Activated effector memory CD4-positive, alpha-beta T cell treated with anti-CD3 and anti-CD28 coated beads, Interleukin-2, amount 50 U/mL, for 16 hours (primary cell): ENCODE results near the gene CASQ2.
"Not testable (repeated sequence)": the region's sequence is repeated elsewhere in the genome, so short reads cannot be mapped to it uniquely, and the experiment has no call there.

Experiments
- DNase-seq: peaks from one replicate; pipeline ENCODE4 v3.0.0-alpha.2; 2020

CASQ2 gene

GRCh38 chr1:115780655-115781054, 12.1 kb upstream of the CASQ2 start:
- DNase-seq: not testable (repeated sequence)

DNA sequence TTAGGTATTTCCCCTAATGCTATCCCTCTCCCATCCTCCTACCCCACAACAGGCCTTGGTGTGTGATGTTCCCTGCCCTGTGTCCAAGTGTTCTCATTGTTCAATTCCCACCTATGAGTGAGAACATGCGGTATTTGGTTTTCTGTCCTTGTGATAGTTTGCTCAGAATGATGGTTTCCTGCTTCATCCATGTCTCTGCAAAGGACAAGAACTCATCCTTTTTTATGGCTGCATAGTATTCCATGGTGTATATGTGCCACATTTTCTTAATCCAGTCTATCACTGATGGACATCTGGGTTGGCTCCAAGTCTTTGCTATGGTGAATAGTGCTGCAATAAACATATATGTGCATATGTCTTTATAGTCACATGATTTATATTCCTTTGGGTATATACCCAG, 10.6 kb upstream of the CASQ2 start:
- not testable (repeated sequence) for DNase-seq

GRCh38 chr1:115771847-115772457, 3.4 kb upstream of the CASQ2 start:
- DNase-seq: no peak

- DNase-seq: no peak
Measured at GRCh38 chr1:115771094-115771846, 2.8 kb upstream of the CASQ2 start.

- no peak for DNase-seq
Measured at GRCh38 chr1:115767403-115767802, 1.1 kb downstream of the CASQ2 start.

DNA sequence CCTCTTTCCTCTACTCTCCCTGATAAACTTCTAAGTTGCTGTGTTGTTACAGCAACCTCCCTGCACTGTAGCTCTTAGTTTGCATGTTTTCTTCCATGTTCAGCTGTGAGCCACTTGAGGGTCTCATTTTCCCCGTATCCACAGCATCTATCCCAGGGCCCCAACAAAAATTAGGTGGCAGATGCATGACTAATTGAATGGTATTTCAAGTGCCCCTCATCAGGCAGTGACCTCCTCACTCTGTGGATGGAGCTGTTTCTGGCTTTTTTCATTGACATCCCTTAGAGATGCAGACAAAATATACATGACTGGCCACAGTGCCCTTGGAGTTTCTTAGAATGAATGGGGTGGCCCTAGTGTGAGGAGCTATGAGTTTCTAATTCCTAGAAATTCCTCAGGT, 3.4 kb downstream of the CASQ2 start:
- no peak for DNase-seq

DNA sequence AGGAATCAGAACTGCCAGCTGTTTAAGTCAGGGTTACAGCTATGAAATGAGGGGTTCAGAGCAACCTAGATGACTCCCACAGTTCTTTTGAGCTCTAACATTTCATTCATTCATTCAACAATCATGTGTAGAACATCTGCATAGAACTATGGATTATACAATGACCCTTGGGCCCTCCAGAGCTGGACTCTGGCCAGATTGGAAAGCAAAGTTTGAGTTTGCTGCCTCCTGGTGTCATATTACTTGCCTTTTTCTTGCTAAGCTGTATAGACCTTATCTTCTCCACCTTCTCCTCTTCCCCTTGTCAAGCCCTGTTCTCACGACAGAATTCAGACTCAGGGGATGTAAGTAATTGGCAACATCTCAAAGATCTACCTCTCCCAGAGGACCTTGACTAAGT, 4.0 kb downstream of the CASQ2 start:
- DNase-seq: no peak

DNA sequence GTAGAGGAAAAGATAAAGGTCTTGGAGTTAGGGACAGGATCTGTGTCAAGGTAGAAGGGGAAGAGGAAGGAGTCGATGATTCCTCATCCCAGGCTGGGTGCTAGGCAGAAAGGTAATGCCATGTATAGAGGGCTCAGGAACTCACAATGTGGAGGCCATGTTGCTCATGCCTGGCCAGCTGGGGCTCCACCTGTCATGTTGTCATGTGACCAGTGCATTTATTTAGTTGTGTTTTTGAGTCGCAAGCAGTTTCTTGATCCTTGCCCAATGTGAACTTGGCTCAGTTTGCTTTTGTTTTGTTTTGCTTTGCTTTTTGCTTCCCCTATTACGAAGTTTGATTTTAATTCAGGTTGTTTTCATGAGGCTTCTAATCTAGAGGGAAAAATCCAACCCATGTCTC, 5.7 kb downstream of the CASQ2 start:
- DNase-seq: no peak

GRCh38 chr1:115761601-115762302, 6.8 kb downstream of the CASQ2 start:
- DNase-seq: no peak

DNA sequence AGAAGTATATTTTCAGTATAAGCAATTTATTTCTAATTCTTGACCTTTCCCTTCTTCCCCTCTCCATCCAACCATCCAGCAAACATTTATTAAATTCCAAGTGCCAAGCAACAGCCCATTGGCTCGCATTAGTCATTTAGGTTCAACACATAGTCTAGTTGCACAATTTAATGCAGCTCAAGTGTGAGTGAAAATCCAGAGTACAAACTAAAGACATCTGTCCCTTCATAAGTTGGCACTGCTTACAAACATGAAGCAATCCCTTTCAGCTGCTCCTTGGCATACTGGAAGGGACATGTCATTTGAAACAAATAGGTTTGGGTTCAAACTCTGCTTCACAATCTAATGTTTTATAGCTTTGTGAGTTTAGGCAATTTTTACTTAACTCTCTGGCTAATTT, 10.7 kb downstream of the CASQ2 start:
- no peak for DNase-seq

DNA sequence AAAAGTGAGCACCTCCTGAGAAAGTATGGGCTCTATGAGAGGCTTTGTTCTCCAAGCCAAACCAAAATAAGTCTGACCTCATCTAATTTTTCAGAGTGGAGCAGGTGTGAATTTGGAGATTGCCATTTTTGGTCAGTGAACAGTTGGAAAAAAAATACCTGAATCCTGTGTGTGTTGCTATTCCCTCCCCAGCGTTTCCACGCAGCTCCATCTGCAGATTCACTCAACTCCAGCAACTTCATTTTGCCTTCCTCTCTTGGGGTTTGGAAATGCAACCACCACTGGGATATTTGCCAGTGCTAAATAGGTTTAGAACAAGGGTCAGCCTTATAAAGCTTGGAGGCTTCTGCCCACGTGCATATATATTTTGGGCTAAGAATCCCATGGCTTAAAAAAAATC, 11.2 kb downstream of the CASQ2 start:
- no peak for DNase-seq

GRCh38 chr1:115755456-115756370, 12.8 kb downstream of the CASQ2 start:
- DNase-seq: no peak

DNA sequence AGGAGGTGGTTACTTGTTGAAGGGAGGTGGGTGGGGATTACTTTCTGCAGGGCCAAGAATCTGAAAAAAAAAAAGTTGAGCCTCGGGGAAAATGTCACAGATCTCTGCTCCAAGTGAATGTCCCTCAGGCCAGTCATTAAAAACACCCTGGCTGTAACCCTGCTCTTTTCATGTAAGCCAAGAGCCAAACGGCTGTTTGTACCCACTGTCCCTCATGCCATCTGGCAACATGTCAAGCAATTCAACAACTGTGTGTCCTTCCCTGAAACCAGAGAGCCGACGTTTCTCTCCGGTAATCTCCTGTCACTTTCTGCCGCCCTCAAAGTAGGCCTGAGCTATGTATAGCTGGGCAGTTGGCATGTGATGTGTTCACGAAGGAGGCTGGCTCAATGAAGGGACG, 14.7 kb downstream of the CASQ2 start:
- DNase-seq: no peak

DNA sequence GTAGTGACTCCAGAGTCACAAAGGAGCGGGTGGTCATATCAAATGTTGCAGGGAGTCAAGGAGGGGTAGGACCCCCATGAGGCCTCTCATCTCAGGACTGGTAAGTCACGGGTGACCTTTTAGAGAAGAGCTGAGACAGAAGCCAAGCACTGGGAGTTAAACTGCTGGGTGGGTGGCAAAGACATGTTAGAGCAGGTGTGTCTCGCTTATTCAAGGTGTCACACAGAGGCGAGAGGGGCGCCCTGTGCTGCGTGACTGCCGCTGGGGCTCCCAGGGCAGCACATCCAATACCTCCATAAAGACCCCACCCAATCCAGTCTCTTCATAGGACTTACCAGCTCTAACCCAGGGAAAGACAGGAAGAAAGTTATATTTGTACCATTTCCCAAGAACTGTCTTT, 15.2 kb downstream of the CASQ2 start:
- DNase-seq: no peak

DNA sequence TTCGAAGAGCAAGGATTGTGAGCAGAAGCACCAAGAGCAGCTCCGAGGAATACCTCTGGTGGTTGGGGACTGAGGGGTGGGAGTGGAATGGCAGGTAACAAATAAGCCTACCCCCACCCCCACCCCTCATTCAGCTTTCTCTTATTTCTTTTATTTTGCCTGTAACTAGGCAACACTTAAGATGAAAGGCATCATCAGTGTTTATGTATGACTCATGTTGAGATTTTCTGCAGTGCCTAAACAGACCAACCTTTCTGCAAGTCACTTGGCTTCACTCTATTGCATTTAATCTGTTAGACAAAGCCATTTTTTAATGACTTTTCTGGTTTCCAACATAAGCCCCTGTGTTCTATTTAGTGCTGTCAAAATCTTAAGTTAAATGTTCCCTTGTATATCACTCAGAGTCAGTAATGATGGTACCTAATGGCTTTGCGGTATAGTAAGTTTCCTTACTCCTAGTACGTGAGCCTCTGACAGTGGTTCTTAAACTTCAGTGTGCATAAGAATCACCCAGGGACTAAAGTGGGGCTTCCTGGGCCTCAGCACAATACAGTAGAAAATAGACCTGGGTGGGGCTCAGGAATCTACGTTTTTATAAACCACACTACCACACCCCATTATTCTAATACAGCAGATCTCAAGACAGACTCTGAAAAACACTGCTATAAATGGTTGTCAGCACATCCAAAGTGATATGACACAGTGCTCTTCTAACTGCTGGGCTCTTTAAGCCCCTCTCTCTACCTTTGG, 19.9 kb downstream of the CASQ2 start:
- DNase-seq: no peak

DNA sequence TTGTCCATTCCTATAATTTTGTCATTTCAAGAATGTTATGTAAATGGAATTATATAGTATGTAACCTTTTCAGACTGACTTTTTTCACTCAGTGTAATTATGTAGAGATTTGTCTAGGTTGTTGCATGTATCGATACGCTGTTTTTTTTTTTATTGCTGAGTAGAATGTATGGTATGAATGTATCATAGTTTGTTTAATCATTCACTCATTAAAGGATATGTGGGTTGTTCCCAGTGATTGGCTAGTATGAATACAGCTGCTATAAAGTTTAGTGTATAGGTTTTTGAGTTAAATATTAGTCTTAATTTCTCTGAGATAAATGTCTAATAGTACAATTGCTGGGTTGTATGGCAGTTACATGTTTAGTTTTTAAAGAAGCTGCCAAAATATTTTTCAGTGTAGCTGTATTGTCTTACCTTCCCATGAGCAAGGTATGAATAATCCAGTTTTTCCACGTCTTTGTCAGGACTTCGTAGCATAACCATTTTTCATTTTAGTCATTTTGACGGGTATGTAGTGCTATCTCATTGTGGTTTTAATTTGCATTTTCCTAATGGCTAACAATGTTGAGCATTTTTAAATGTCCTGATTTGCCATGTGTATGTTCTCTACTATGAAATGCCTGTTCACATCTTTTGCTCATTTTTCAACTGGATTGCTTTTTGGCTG, 22.4 kb downstream of the CASQ2 start:
- no peak for DNase-seq

- no peak for DNase-seq
Measured at GRCh38 chr1:115744646-115745275, 23.8 kb downstream of the CASQ2 start.

- DNase-seq: no peak
Measured at GRCh38 chr1:115740811-115741210, 27.7 kb downstream of the CASQ2 start.

DNA sequence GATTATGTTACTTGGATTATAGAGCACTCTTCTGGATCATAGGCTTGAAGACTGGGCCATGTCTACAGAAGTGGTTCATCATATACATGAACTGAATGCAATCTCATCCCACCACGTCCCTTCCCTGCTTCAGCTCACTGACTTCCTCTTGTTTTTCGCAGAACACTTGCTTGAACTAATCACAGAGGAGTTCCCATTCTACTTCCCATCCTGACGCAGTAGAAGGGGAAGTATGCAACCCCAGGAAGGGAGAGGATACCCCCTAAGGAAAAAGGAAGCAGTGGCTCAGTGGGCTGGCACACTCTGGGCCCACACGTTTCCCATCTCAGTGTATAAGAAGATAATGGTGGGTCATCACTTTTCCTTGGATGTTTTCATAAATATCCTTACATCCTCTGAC, 36.2 kb downstream of the CASQ2 start:
- no peak for DNase-seq

DNA sequence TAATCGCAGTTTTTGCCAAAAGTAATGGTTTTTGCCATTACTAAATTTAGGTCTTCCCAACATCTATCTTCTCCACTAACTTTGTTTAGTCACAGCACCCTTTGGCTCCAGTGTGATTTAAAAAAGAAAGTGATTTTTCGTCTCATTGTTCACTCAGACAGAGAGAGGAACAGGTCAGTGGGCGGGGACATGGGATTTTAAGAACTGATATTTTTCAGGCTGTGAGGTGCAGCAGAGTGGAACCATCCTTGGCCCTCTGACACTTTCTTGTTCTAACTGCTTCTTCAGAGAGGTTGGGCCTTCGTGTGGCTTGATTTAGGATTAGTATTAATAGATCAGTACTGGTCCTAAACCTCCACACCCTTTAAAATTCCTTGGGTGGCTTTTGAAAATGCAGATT, 38.8 kb downstream of the CASQ2 start:
- DNase-seq: no peak

DNA sequence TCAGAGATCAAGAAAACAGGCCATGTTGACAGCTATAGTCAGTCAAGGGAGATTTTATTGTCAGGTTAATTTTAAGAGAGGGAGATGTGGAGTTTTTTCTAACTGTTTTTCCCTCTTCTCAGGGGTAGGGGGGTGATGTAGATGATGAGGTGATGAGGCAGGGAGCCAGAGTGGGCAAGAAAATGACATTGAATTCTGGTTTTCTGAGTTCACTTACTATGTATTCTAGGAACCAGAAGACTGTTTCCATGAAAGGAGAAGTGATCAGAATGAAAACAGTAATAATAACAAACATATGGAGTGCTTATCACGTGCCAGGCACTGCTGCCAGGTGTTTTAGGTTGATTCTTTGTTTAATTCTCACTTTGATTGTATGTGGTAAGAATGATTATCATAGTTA, 40.2 kb downstream of the CASQ2 start:
- no peak for DNase-seq
